Activated CD8-positive, alpha-beta memory T cell treated with anti-CD3 and anti-CD28 coated beads, Interleukin-2, amount 10 ng/mL, durations not matched to agents 7 days and 5 days (primary cell): ENCODE measurements around the gene ZNF526. TPM values are rescaled to one million over a fixed set of nuclear protein-coding genes. Genes with fewer than 3 reads are reported as not detected.

ENCODE experiments used
- ATAC-seq: fragments of 150-1000 bp; cut with Tn5 transposase; one replicate; pipeline ENCODE4 v1.10.0; 2021; ENCODE audit warnings: moderate library complexity
- CTCF ChIA-PET: fragments of 350-600 bp; sonication (Branson Sonifier 250); formaldehyde crosslinking; loops from one replicate; lab custom pipeline; 2021; ENCODE audit warnings: antibody characterized with exemption; lab: Charles Lee
- DNase-seq: peaks from one replicate; pipeline ENCODE4 v3.0.0-alpha.2; 2020
- H3K27ac Mint-ChIP-seq: one replicate; pipeline ENCODE4 v1.8.0; 2021; ENCODE audit warnings: mild to moderate bottlenecking, mixed read lengths
- H3K27me3 Mint-ChIP-seq: one replicate; pipeline ENCODE4 v1.8.0; 2021; ENCODE audit warnings: mixed read lengths
- H3K36me3 Mint-ChIP-seq: one replicate; pipeline ENCODE4 v1.8.0; 2021; ENCODE audit warnings: mild to moderate bottlenecking, mixed read lengths
- H3K4me1 Mint-ChIP-seq: one replicate; pipeline ENCODE4 v1.8.0; 2021; ENCODE audit warnings: mixed read lengths
- H3K4me3 Mint-ChIP-seq: one replicate; pipeline ENCODE4 v1.8.0; 2021; ENCODE audit warnings: mild to moderate bottlenecking, moderate library complexity, mixed read lengths
- H3K9me3 Mint-ChIP-seq: one replicate; pipeline ENCODE4 v1.8.0; 2022; ENCODE audit warnings: low read depth, mixed read lengths
- total RNA-seq, 2 experiments: library from RNA; stranded (reverse); gene quantifications; one replicate each; pipeline ENCODE4 v1.2.3, GENCODE V29; 2021

Gene ZNF526
- total RNA-seq, 2 experiments from 2014 or later: 21.9 to 24.4 TPM

GRCh38 chr19:42234364-42234763 is 14.3 kb downstream of the ZNF526 start:
- CTCF ChIA-PET: interaction anchor here (1.0 to 2.0 kb wide), 4 partner anchors 9 to 101 kb away, joined by 3 to 14 read pairs (median 4); partner anchors contain the start of gene GSK3A
- Mint-ChIP-seq H3K27ac (no peak overlapping the region), H3K9me3 (no peaks in the 10 kb centered on the region), H3K27me3 (no peaks in the 10 kb centered on the region), H3K4me1 (peaks cover 5% of the 10 kb centered on the region), H3K4me3 (no peak overlapping the region), H3K36me3 (peaks cover 48% of the 10 kb centered on the region)
- DNase-seq (no peak), ATAC-seq (no peak)

- Mint-ChIP-seq H3K4me3 (no peak overlapping the region), H3K4me1 (peaks cover 13% of the 10 kb centered on the region), H3K9me3 (no peaks in the 10 kb centered on the region), H3K27ac (no peak overlapping the region), H3K27me3 (no peaks in the 10 kb centered on the region), H3K36me3 (peaks cover 50% of the 10 kb centered on the region)
- CTCF ChIA-PET: interaction anchor here (1.5 kb wide), 1 partner anchor 10 kb away, joined by 5 read pairs; no protein-coding TSS in a partner anchor
- DNase-seq (no peak), ATAC-seq (no peak)
Observed at GRCh38 chr19:42235181-42235580, 15.1 kb downstream of the ZNF526 start.

DNA sequence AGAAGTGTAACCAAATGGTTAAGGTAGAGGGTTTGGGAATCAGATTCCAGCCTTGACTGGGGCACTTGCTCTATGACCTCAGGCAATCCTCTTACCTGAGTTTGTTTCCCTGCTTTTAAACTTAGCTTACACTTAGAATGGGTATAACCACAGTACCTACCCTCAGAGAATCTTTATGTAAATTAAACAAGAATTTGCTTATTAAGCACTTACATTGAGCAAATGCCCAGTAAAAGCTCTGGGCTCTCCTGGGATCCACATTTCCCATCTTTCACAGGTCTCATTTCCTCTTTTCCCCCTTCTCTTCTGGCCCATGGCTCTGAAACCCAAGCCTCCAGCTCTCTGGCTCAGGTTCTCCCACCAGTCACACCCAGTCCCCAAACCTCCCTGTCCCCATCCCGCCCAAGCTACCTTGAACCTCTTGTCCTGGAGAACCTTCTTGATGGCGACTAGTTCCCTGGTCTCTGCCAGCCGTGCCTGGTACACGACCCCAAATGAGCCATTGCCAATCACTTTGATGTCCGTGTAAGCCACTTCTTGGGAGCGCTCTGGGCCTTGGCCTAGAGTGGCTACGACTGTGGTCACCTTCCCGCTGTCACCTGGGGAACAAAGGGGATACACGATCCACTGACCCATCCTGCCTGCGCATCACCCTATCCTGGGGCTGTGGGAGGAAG is 19.6 kb downstream of the ZNF526 start:
- H3K4me1 Mint-ChIP-seq: peaks cover 29% of the 10 kb centered on the region
- H3K27me3 Mint-ChIP-seq: no peaks in the 10 kb centered on the region
- peaks cover 29% of the 10 kb centered on the region for H3K36me3 Mint-ChIP-seq
- no peak overlapping the region for H3K4me3 Mint-ChIP-seq
- ATAC-seq: no peak
- CTCF ChIA-PET: interaction anchor here (0.9 to 4.9 kb wide), 5 partner anchors 10 to 131 kb away, joined by 4 to 23 read pairs (median 4); no protein-coding TSS in a partner anchor
- no peak overlapping the region for H3K27ac Mint-ChIP-seq
- H3K9me3 Mint-ChIP-seq: no peaks in the 10 kb centered on the region
- DNase-seq: no peak

GRCh38 chr19:42241279-42241678 is 21.2 kb downstream of the ZNF526 start:
- no peak for DNase-seq
- Mint-ChIP-seq H3K27ac (peak overlapping the region; percentile 84), H3K4me3 (peak overlapping the region; percentile 90), H3K4me1 (peaks cover 37% of the 10 kb centered on the region), H3K36me3 (peaks cover 21% of the 10 kb centered on the region), H3K9me3 (no peaks in the 10 kb centered on the region), H3K27me3 (no peaks in the 10 kb centered on the region)
- CTCF ChIA-PET: interaction anchor here (1.5 to 4.9 kb wide), 5 partner anchors 42 to 133 kb away, joined by 5 to 23 read pairs (median 5); partner anchors contain the start of gene POU2F2
- ATAC-seq: no peak

- Mint-ChIP-seq H3K27me3 (no peaks in the 10 kb centered on the region), H3K27ac (peak overlapping the region; percentile 84), H3K4me1 (peaks cover 37% of the 10 kb centered on the region), H3K36me3 (peaks cover 15% of the 10 kb centered on the region), H3K9me3 (no peaks in the 10 kb centered on the region), H3K4me3 (peak overlapping the region; percentile 90)
- DNase-seq (peak; percentile 59), ATAC-seq (no peak)
- CTCF ChIA-PET: interaction anchor here (0.7 to 6.9 kb wide), 19 partner anchors 8 to 199 kb away, joined by 3 to 87 read pairs (median 6); partner anchors contain the start of genes CIC, DEDD2, POU2F2 and ZNF526
Observed at GRCh38 chr19:42242069-42242511, 22.0 kb downstream of the ZNF526 start.

- CTCF ChIA-PET: interaction anchor here (0.6 to 6.9 kb wide), 28 partner anchors 9 to 448 kb away, joined by 3 to 87 read pairs (median 4); partner anchors contain the start of genes CIC, DEDD2, POU2F2 and ZNF526
- peak; percentile 79 for ATAC-seq
- Mint-ChIP-seq H3K9me3 (no peaks in the 10 kb centered on the region), H3K36me3 (peaks cover 15% of the 10 kb centered on the region), H3K27ac (peak within 1 kb of the TSS; percentile 95), H3K4me3 (peak within 1 kb of the TSS; percentile 90), H3K4me1 (peaks cover 37% of the 10 kb centered on the region), H3K27me3 (no peaks in the 10 kb centered on the region)
- peak; percentile 98 for DNase-seq
Observed at GRCh38 chr19:42242512-42243409, 22.6 kb downstream of the ZNF526 start, which contains the start of gene GSK3A. Gene GSK3A, minus strand, starts transcription at chr19:42242602. Its CDS starts 137 bp downstream, at chr19:42242465.

DNA sequence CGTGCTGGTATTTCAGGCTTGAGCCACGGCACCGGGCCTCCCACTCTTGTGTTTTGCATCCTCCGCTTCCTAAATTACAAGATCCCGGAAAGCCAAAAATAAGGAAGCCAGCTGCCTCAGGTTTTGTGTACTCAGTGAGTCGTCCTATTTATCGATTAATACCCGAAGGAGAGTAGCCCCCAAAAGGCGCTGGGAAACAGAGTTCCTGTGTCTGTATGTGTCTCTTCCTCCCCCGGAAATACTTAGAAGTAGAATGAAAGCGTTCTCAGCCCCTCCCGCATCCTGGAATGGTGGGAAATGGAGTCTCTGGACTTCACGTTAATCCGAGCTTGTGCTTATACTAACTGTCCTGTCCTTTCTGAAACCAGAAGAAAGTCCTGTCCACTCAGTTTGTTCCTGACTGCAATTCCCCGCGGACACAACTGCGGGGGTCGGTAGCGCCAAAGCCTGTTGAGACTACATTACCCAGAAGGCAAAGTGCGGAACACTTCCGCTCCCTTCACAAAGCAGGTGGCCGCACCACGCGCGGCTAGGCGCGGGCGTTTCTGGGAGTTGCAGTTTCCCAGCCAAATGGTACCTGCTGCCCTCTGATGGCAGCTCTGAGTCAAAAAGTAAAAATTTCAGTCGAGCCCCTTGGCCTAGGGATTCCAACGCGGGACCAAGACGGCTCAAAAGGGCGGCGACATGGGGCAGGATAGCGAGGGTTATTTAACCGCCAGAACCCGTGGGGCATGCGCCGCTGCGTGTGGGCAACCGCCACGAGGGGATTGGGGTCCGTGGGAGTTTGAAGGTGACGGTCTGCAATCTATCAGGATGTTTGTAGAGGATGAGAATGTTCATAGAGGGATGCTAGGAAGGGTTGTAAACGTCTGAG is 24.5 kb downstream of the ZNF526 start:
- no peaks in the 10 kb centered on the region for H3K27me3 Mint-ChIP-seq
- peak overlapping the region; percentile 95 for H3K27ac Mint-ChIP-seq
- DNase-seq: peak; percentile 97
- no peaks in the 10 kb centered on the region for H3K9me3 Mint-ChIP-seq
- H3K4me1 Mint-ChIP-seq: peaks cover 30% of the 10 kb centered on the region
- H3K36me3 Mint-ChIP-seq: peaks cover 10% of the 10 kb centered on the region
- ATAC-seq: peak; percentile 56
- H3K4me3 Mint-ChIP-seq: peak overlapping the region; percentile 90
- CTCF ChIA-PET: interaction anchor here (0.8 to 6.9 kb wide), 20 partner anchors 9 to 144 kb away, joined by 3 to 87 read pairs (median 5); partner anchors contain the start of genes DEDD2, ERF and PAFAH1B3

GRCh38 chr19:42245231-42245630 is 25.1 kb downstream of the ZNF526 start:
- Mint-ChIP-seq H3K36me3 (peaks cover 7% of the 10 kb centered on the region), H3K4me1 (peaks cover 24% of the 10 kb centered on the region), H3K9me3 (no peaks in the 10 kb centered on the region), H3K4me3 (peak overlapping the region; percentile 90), H3K27me3 (no peaks in the 10 kb centered on the region), H3K27ac (peak overlapping the region; percentile 95)
- no peak for DNase-seq
- CTCF ChIA-PET: interaction anchor here (0.8 to 6.9 kb wide), 18 partner anchors 9 to 145 kb away, joined by 3 to 87 read pairs (median 5); partner anchors contain the start of genes DEDD2, ERF and PAFAH1B3
- no peak for ATAC-seq

DNA sequence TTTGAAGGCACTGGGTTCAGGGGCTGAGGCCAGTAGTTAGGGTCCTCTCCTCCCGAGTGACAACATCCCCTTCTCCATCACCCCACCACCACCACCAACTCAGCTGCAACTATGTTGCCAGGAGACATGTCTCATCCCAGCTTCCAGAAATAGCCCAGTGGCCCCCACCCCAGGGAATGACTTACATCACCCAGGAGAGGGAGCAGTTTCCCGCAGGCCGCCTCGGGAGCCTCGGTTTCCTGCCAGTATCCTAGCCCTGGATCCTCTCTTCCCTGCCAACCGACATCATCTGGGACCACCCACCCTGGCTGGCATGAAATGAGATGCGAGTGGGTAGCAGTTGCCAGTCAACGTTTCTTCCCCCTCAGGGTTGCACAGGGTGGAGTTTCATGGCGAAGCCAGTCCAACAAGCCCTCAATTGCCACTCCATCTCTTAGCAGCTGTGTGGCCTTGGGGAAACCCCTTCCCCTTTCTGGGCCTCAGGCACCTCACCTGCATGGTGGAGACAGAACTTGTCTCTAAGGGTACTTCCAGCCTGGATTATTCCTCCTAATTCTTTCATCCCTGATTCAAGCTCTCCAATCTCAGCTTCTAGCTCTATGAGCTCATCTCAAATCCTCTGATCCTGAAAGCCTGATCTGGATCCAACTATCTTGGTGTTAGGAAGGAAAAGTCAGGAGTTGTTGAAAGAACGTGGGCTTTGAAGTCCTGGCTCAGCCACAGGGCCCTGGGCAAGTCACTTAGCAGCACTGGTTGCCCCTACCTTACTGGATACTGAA is 26.2 kb downstream of the ZNF526 start:
- no peak overlapping the region for H3K4me3 Mint-ChIP-seq
- DNase-seq (no peak), ATAC-seq (no peak)
- CTCF ChIA-PET: interaction anchor here (0.9 to 6.9 kb wide), 9 partner anchors 10 to 114 kb away, joined by 3 to 87 read pairs (median 4); partner anchors contain the start of genes CIC and PRR19
- no peaks in the 10 kb centered on the region for H3K27me3 Mint-ChIP-seq
- peaks cover 20% of the 10 kb centered on the region for H3K4me1 Mint-ChIP-seq
- no peaks in the 10 kb centered on the region for H3K9me3 Mint-ChIP-seq
- peaks cover 3% of the 10 kb centered on the region for H3K36me3 Mint-ChIP-seq
- H3K27ac Mint-ChIP-seq: no peak overlapping the region

- H3K27me3 Mint-ChIP-seq: no peaks in the 10 kb centered on the region
- CTCF ChIA-PET: interaction anchor here (1.1 to 6.9 kb wide), 6 partner anchors 22 to 55 kb away, joined by 3 to 87 read pairs (median 4); partner anchors contain the start of genes CIC and PRR19
- H3K9me3 Mint-ChIP-seq: no peaks in the 10 kb centered on the region
- H3K4me1 Mint-ChIP-seq: peaks cover 21% of the 10 kb centered on the region
- H3K4me3 Mint-ChIP-seq: no peak overlapping the region
- H3K27ac Mint-ChIP-seq: no peak overlapping the region
- DNase-seq (no peak), ATAC-seq (no peak)
- peaks cover 3% of the 10 kb centered on the region for H3K36me3 Mint-ChIP-seq
Observed at GRCh38 chr19:42246922-42247639, 27.0 kb downstream of the ZNF526 start.

DNA sequence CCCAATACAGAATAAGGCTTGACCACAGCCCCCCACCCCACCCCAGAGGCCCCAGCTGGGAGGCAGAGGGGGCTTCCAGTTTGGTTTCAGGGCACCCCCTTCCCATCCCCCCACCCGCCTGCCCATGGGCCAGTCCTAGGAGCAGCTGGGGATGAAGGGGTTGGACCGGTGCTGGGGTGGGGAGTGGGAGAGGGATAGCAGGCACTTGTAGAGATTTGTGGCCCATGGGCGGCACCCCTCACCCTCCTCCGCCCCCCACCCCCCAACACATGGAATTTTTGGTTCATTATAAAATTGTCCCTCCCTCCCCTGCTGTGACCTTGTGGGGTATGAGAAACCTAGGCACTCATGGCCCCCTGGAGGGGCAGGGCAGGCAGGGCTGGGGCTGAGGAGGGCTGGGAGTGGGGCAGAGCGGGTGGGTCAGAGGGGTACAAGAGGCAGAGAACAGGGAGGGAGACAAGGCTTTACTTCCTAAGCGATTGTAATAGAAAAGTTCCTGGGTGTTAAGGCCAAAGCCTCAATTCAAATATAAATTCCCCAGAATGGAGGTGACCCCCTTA is 27.6 kb downstream of the ZNF526 start:
- no peaks in the 10 kb centered on the region for H3K27me3 Mint-ChIP-seq
- peaks cover 4% of the 10 kb centered on the region for H3K36me3 Mint-ChIP-seq
- no peak overlapping the region for H3K4me3 Mint-ChIP-seq
- DNase-seq: no peak
- H3K4me1 Mint-ChIP-seq: peaks cover 27% of the 10 kb centered on the region
- no peaks in the 10 kb centered on the region for H3K9me3 Mint-ChIP-seq
- H3K27ac Mint-ChIP-seq: no peak overlapping the region
- no peak for ATAC-seq
- CTCF ChIA-PET: interaction anchor here (0.7 to 6.9 kb wide), 4 partner anchors 23 to 202 kb away, joined by 3 to 87 read pairs (median 6); no protein-coding TSS in a partner anchor
